GM21381 (cell line): ENCODE measurements around the gene ZNF563.
"Not testable (repeated sequence)": the region's sequence is repeated elsewhere in the genome, so short reads cannot be mapped to it uniquely, and the experiment has no call there.

ENCODE experiments used
- ATAC-seq: cut with Tn5 transposase; IDR thresholded peaks from one replicate; pipeline ENCODE4 v1.9.1; 2021; ENCODE audit warnings: mild to moderate bottlenecking, moderate library complexity; ENCODE audit not compliant: unreplicated experiment

ZNF563 gene

GRCh38 chr19:12333162-12334159 is at the start of gene ZNF563:
ZNF563 (minus strand) TSS chr19:12333633; CDS start chr19:12333482, 151 bp downstream.
- peak; percentile 90 for ATAC-seq

GRCh38 chr19:12380444-12380737 is 47.0 kb upstream of the ZNF563 start:
- no peak for ATAC-seq

GRCh38 chr19:12379732-12380443 is 46.5 kb upstream of the ZNF563 start:
- no peak for ATAC-seq

GRCh38 chr19:12374026-12374425 is 40.6 kb upstream of the ZNF563 start:
- ATAC-seq = no peak

- peak; percentile 93 for ATAC-seq
Measured at GRCh38 chr19:12365236-12366162, 32.1 kb upstream of the ZNF563 start, which contains the start of gene ZNF442. ZNF442 (minus strand) TSS chr19:12365683; CDS start chr19:12363631, 2,052 bp downstream.

- ATAC-seq = no peak
Measured at GRCh38 chr19:12364391-12365235, 31.2 kb upstream of the ZNF563 start.

GRCh38 chr19:12362236-12362635 is 28.8 kb upstream of the ZNF563 start:
- ATAC-seq = not testable (repeated sequence)

- no peak for ATAC-seq
Measured at GRCh38 chr19:12353375-12353774, 19.9 kb upstream of the ZNF563 start.

- no peak for ATAC-seq
Measured at GRCh38 chr19:12350890-12351197, 17.4 kb upstream of the ZNF563 start.

GRCh38 chr19:12350185-12350889 is 16.9 kb upstream of the ZNF563 start:
- no peak for ATAC-seq

GRCh38 chr19:12346896-12347295 is 13.5 kb upstream of the ZNF563 start:
- no peak for ATAC-seq

- no peak for ATAC-seq
Measured at GRCh38 chr19:12345197-12345596, 11.8 kb upstream of the ZNF563 start.

- ATAC-seq = no peak
Measured at GRCh38 chr19:12331211-12331941, 2.1 kb downstream of the ZNF563 start.

GRCh38 chr19:12330340-12330739 is 3.1 kb downstream of the ZNF563 start:
- no peak for ATAC-seq

- ATAC-seq = no peak
Measured at GRCh38 chr19:12325690-12326089, 7.7 kb downstream of the ZNF563 start.

- no peak for ATAC-seq
Measured at GRCh38 chr19:12318782-12319413, 14.5 kb downstream of the ZNF563 start.

- no peak for ATAC-seq
Measured at GRCh38 chr19:12314553-12314952, 18.9 kb downstream of the ZNF563 start.

GRCh38 chr19:12308891-12309290 is 24.5 kb downstream of the ZNF563 start:
- not testable (repeated sequence) for ATAC-seq
